Ovary (tissue), 3 donors: Measurements from ENCODE around the gene CTNNA3.

Source experiments
- POLR2A ChIP-seq: fragments of 450-650 bp; IDR thresholded peaks from one replicate; pipeline ENCODE4 v1.6.1; 2017; ENCODE audit warnings: antibody characterized with exemption, mild to moderate bottlenecking, moderate library complexity
- TF ChIP-seq, protein P1 (sequence below), 3 donors: fragments of 450-650 bp in 2 of 3; fragments of 200-600 bp in 1 of 3; IDR thresholded peaks; one replicate each; pipeline versions ENCODE4 v1.5.1 to v1.8.0; 2016 to 2022; ENCODE audit warnings: antibody characterized with exemption in 3 of 3, mild to moderate bottlenecking in 1 of 3
- donor health status: DM: no; HTN: no; CAD: no.

DNA sequence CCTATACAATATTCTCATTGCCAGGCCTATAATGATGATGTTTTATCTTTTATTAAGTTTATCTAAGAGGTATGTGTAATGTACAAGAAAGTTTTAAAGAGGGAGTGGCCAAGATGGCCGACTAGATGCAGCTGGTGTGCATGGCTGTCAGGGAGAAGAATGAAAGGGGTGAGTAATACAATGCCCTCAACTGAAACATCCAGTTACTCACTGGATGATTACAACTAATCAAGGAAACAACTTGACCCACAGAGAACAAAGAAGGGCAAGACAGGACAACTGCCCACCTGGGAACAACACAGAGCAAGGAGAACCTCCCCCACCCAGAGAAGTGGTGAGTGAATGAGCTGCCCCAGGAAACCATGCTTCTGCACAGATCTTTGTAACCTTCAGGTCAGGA lies 1650.1 kb downstream of the CTNNA3 start:
- TF ChIP-seq, protein P1, sequence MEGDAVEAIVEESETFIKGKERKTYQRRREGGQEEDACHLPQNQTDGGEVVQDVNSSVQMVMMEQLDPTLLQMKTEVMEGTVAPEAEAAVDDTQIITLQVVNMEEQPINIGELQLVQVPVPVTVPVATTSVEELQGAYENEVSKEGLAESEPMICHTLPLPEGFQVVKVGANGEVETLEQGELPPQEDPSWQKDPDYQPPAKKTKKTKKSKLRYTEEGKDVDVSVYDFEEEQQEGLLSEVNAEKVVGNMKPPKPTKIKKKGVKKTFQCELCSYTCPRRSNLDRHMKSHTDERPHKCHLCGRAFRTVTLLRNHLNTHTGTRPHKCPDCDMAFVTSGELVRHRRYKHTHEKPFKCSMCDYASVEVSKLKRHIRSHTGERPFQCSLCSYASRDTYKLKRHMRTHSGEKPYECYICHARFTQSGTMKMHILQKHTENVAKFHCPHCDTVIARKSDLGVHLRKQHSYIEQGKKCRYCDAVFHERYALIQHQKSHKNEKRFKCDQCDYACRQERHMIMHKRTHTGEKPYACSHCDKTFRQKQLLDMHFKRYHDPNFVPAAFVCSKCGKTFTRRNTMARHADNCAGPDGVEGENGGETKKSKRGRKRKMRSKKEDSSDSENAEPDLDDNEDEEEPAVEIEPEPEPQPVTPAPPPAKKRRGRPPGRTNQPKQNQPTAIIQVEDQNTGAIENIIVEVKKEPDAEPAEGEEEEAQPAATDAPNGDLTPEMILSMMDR (IDR thresholded peaks at IDR 0.05), result no peak
- TF ChIP-seq POLR2A, result no peak
